ENCODE data around the gene KRTAP3-3.

The KRTAP3-3 gene

DNA sequence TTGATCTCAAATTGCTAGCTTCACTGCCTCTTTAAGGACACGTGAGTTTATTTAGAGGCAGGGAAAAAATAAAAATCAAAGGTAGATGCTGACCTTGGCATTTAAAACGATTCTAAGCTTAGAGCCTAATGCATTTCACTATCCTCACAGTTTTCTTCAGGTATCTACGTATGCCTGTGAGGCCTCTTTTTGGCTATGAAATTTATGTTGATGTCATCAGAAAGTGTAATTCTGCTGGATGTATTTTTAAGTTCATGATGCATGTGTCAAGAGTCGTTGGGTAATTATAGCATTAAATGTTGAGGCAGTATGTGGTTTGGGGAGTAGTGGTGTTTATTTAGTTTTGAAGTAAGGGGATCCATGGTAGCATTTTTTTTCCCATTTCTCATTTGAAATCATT is 10.0 kb upstream of the KRTAP3-3 start:
- DNase-seq = no peak

DNA sequence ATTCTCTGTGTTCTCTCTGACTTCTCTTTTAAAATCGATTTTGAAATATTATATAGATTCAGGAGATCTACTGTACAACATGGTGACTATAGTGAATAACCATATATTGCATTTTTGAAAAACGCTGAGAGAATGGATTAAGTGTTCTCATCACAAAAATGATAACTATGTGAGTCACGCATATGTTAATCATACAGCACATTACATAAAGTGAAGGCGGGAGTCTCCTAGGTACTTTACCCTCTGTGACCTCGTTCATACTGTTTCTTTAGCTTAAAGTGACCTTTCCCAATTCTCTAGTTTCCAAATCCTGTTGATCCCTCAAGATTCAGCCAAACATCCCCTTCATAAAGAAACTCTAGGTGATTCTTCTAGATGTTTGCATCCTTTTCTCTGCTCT is 8.8 kb upstream of the KRTAP3-3 start:
- DNase-seq = no peak

DNA sequence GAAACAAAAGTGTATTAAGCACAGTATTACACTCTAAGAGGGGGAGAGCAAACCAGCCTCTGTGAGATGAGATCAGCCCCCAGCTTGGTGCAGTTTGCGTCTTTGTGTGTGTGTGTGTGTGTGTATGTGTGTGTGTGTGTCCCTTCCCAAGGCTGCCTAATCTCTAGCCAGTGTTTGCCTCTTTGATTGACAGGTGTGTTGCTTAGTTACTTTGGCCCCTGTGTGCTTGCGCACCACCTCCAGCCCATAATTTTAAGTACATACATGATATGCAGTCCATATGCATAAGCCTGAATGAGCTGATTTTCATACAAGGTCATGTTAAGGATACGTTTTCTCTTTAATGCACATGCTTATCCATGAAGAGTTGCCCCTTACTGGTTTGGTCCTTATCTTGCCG is 7.8 kb upstream of the KRTAP3-3 start:
- DNase-seq = no peak

DNA sequence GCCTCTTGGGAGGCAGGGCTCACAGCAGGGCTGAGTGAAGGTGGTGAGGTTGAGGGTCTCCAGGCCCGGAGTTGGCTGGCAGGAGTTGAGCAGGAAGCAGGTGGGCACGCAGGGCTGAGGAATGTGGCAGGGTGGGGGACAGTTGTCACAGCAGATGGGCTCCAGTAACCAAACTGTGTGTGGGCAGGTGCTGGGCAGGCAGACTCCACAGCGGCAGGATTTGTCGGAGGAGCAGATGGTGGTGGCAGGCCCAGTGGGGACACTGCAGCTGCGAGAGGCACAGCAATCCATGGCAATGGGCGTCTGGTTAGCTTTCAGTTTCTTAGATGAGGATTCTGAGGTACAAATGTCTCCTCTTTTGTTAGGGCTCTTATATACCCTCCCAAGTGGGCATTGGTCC is 5.6 kb upstream of the KRTAP3-3 start, which contains the start of gene KRTAP3-2:
Gene KRTAP3-2 (minus strand): TSS at position 344 of the 400 bp plus-strand sequence. CDS start 53 bp downstream, at position 291.
- DNase-seq = peak; percentile 16

DNA sequence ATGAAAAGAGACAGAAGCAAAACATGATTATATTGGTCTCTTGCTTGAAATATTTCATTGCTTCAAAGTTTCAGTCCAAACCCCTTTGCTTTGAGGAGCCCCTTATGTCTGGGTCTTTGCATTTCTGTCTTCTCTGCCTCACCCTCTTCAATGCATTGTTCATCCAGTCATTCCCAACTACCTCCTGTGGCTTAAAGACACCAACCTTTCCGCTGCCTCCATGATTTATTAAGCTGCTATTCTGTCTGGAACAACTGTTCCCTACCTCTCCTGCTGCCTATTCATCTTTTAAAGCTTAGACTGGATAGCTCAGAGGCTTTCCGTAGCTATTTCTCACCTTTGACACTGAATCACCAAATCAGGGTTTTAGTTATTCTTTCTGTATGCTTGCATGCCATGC is 3.4 kb upstream of the KRTAP3-3 start:
- DNase-seq = no peak

DNA sequence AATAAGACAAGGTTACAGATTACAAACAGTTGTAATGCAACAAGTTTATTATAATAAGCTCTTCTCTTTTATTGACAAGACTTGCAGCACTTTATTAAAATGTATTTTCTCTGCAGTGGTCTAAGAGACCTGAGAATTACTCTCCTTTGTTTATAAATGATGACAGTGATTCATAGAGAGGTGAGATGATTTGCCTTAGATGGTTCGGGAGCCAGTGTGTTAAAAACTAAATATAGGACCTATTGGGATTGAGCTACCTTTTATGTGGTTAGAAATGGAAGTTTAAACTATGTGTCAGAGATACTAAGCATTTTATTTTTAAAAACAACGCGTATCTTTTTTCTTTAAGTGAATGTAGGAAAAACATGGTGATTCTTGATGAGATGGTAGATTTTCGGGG is 2.9 kb upstream of the KRTAP3-3 start:
- no peak for DNase-seq

DNA sequence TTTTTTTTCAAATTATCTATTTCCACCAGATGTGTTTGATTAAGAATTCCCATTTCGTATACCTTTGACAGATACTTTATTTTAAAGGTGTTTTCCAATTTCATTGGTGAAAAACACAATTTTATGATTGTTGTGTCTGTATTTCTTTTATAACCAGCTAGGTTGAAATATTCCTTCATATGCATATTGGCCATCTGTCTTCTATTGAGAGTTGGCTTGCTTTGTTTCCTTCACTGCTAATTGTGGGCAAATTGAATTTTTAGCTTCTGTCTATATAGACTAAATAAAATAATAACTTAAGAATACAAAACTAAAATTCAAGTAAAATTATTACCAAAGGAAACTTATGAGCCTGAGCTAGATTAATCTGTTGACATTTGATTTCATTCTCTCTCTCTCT is 1.2 kb upstream of the KRTAP3-3 start:
- no peak for DNase-seq

DNA sequence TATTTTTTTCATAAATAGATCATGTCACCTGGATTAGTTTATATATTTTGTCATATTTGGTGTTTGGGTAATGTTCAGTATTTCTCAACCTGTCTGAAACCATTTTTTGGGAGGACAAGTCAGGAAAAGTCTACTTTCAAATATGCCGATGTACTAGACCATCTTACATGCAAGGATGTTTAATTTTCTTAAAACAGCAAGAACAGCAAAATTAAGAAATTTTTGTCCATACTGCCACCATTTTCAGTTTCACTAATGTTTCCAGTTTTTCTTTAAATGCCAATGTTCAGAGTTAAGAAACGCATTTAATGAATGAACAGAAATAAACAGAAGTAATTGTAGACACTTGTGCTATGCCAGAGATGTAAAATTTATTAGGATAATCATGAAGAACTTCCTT is 880 bp downstream of the KRTAP3-3 start:
- no peak for DNase-seq

DNA sequence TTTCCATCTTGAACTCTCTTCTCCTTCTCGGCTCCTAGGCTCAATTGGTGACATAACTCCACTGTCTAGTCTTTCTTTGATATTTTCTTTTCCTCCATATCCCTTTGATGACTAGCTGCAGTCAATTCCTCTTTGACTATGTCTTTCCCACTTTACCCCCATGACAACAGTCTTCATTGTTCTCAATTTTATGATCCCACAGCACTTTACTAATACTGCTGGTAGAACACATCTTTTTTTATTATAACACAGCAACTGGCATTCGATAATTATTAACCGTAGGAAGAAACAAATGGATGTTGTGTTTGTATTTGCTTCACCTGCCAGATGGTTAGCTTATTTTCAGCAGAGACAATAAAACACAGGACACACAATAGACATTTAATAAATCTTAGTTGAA is 1.3 kb downstream of the KRTAP3-3 start:
- DNase-seq = peak; percentile 19

DNA sequence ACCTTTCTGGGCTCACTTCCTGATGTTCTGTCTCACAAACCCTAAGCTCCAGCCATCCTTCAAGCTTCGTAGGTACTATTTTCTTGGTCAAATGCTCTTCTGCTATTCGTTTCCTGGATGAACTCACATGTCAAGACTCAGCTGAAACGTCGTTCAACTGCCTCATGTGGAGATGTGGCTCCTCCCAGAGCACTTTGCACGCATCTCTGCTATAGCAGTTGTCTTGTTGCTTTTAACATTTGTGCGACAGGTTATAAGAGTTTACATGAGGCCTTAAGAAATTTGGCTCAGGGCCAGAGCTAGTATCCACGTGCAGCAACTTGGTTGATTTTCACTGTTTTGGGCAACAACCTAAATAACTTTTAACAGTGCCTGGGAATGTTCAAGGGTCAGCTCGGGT is 7.0 kb downstream of the KRTAP3-3 start:
- DNase-seq = no peak

DNA sequence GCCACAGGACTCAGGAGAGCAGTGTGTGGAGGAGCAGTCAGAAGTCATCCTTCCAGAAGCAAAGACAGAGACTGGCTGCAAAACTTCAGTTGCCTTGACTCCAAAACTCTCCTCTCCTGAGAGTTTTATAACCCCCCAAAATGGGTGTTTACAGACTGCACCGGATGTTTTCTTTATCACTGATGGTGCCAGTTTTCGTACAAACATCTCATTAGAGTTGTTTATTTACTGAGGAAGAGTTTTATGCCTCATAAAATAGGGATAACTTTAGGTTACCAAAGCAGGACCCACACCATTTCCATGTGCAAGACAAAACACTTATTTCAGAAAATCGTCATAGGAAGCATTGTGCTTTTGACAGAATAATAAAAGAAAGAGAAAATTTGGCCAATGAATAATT is 9.7 kb downstream of the KRTAP3-3 start, which contains the start of gene KRT40:
Gene KRT40 (minus strand): TSS at position 101 of the 400 bp plus-strand sequence. CDS start 53 bp downstream, at position 48.
- no peak for DNase-seq

DNA sequence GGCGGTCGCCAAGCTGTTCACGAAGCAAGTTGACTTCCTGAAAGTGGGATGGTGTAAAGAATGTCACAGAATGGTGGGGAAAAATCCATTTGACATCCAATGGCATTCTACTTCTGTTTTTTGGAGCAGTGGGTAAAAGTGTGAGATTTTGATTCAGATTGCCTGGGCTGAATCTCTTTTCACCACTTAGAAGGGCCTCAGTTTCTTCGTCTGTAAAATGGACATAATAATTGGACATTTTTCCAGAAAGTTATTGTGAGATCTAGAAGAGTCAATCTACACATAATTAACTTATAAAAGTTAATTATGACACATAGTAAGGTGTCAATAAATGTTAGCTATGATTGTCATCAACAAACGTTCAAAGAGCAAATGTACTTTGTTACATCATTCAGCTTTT is 12.8 kb downstream of the KRTAP3-3 start:
- DNase-seq = no peak

DNA sequence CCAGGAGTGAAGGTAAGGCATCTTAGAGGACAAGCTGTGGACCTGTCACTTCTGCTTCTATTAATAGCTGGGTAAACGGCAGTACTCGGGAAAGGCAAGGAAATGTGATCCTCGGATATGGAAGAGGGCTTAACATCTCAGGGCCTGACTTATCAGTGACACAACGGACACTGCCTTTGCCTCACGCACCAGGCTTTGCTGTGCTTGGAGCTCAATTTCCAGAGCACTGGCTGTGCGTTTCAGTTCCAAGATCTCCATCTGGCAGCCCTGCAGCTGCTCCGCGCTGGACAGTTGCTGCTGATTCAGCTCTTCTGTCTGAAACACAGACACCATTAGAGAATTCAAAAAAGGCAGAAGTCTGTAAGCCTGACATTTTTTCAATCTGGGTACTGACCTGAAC is 13.4 kb downstream of the KRTAP3-3 start:
- DNase-seq = no peak

DNA sequence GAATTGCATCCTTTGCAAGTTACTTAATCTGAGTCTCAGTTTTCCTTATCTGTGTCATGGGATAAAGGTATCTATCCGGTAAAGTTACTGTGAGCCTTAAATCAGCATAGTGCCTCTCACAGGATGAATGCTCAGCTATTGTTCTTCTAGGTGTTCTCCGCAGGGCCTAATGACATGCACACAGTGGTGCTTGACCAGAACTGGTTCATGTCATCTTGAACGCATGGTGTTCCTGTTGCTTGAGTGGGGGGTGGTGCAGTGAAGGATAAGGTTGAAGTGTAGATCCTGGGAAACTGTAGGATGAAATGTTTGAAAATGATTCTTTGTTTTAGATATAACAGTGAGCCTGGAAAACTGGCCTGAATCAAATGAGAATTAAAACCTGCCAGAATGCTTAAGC is 13.8 kb downstream of the KRTAP3-3 start:
- no peak for DNase-seq

DNA sequence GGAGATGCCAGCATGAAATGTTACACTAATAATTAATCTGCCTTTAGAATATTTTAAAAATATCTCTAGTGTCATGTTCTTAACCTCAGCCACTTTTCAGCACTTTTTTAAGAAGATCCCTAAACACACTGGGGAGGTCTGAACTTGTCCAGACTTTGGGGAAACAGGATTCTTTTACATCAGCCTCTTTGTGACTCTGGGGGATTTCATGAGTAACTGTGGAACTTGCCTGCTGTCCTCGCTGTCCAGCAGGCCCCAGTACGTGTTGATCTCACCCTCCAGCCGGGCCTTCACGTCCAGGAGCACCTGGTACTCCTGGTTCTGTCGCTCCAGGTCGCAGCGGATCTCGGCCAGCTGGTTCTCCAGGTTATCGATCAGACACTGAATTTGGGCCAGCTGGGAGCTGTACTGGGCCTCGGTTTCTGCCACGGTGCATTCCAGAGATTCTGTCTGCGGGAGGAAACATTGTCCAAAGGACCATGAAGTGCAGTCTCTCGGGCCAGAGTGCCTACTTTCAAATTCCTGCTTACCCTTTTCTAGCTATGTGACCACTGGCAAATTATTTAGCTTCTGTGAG is 15.3 kb downstream of the KRTAP3-3 start:
- DNase-seq = no peak

DNA sequence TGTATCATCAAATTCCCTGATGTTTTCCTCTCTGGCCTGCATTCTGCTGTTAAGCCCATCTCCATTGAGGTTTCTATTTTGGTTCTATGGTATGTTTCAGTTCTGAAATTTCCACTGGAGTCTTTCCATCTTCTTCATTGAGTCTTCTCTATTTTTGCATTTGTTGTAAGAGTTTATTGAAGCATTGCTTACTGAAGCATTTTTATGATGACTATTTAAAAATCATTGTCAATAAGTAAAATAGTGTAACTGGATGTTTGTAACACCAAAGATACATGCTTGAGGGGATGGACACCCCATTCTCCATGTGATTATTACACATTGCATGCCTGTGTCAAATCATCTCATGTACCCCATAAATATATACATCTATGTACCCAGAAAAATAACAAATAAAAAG is 18.4 kb downstream of the KRTAP3-3 start:
- DNase-seq = no peak

DNA sequence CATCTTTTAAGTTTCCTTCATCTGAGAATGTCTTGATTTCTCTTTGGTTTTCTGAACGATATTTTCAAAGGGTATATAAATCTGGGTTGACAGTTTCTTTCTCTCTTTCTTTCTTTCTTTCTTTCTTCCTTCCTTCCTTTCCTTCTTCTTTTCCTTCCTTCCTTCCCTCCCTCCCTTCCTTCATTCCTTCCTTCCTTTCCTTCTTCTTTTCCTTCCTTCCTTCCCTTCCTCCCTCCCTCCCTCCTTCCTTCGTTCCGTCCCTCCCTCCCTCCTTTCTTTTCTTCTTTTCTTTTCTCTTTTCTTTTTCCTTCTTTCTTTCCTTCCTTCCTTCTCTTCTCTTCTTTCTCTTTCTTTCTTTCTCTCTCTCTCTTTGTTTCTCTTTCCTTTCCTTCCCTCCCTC is 19.6 kb downstream of the KRTAP3-3 start:
- no peak for DNase-seq

DNA sequence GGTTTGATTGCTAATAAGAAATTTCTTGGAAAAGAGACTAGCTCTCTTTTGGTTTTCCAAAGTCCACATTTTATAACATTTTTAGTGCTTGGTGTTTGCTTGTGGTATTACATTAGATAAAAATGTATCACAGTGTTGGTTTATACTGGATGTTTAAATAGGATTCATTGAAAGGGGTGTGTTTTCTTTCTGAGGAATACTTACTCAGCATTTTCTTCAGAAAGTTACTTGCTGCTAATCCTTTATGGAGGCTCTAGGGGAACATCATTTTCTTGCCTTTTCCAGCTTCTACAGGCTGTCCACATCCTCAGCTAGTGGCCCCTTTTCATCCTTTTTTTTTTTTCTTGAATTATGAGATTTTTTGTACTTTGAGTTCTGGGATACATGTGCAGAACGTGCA is 26.4 kb downstream of the KRTAP3-3 start:
- no peak for DNase-seq

DNA sequence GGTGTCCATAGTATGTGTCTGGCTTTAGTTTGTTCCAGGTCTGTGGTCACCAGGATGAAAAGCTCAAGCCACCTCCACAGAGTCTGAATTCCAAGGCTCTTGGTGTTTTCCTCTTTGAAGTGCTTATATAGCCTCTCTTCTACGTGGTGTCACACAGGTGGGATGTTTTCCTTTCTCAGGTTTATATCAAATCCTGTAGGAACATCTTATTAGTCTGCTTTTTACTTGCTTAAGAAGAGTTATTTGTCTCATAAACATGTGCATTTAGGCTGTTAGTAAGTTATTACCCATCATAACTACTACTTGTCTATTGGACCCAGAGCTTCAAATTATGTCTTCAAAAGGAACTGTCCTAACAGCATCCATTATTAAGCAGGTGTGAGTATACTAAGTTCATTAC is 27.1 kb downstream of the KRTAP3-3 start, which contains the start of gene KRT39:
Gene KRT39 (minus strand): TSS at position 101 of the 400 bp plus-strand sequence. CDS start 92 bp downstream, at position 9.
- DNase-seq = no peak

DNA sequence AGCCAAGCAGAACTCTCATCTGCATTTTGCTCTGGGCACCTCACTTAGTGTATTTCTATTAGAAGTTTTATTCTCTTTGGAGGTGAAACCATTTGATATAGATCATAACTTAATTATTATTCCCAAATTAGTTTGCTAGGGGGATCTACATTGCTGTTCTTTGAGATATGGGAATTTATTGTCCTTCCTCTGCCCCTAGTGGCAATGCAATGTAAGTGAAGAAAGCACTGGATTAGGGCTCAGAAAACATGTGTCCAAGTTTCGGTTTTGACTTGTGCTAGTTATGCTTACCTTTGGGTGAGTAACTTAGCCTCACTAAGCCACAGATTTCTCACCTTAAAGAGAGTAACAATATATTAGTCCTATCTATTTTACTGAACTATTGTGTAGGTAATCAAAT is 30.1 kb downstream of the KRTAP3-3 start:
- no peak for DNase-seq

DNA sequence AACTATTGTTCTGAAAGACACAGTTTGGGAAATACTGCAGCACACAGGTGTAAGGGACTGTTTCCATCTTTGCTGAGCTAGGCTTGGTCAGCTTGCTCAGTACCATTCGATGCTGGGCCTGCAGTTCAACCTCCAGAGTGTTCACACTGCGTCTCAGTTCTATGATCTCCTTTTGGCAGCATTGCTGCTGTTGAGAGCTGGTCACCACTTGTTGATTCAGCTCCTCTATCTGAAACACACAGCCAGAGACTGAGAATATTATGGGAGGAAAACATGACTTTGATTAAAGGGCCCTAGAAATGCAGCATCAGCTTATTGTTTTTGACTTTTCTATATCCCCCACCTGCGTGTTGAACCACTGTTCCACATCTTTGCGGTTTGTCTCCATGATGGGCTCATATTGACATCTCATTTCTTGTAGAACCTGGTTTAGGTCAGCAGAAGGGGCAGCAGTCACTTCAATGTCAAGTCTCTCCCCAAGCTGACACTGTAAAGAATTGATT is 31.9 kb downstream of the KRTAP3-3 start:
- no peak for DNase-seq

DNA sequence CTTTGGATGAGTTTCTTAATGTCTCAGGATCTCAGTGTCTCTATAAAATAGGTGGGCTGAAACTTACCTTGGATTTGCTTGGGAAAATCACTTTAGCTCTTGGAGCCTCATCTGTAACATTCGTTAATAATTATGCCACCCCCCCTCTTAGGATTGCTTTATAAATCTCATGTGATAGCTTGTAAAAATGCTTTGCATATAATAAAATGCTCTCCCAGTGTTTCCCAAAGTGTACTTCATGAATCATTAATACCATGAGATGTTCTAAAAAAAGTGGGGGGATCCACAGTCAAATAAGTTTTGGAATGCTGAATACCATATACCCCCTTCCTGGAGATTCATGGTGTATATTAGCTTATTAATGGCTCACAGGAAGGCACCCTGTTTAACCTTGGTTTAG is 32.4 kb downstream of the KRTAP3-3 start:
- no peak for DNase-seq

DNA sequence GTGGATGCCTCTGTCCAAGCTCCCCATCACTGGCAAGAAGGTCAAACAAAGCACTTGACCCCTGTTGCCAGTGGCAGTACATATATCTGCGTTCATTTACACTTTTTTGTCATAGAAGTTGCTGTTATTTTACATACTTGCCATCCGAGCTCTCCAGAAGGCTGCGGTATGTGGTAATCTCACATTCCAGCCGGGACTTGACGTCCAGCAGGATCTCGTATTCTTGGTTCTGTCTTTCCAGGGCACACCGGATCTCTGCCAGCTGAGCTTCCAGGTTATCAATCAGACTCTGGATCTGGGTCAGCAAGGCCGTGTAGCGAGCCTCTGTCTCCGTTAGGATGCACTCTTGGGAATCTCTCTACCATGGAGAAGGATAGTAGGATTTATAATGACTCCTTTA is 33.8 kb downstream of the KRTAP3-3 start:
- DNase-seq = no peak

DNA sequence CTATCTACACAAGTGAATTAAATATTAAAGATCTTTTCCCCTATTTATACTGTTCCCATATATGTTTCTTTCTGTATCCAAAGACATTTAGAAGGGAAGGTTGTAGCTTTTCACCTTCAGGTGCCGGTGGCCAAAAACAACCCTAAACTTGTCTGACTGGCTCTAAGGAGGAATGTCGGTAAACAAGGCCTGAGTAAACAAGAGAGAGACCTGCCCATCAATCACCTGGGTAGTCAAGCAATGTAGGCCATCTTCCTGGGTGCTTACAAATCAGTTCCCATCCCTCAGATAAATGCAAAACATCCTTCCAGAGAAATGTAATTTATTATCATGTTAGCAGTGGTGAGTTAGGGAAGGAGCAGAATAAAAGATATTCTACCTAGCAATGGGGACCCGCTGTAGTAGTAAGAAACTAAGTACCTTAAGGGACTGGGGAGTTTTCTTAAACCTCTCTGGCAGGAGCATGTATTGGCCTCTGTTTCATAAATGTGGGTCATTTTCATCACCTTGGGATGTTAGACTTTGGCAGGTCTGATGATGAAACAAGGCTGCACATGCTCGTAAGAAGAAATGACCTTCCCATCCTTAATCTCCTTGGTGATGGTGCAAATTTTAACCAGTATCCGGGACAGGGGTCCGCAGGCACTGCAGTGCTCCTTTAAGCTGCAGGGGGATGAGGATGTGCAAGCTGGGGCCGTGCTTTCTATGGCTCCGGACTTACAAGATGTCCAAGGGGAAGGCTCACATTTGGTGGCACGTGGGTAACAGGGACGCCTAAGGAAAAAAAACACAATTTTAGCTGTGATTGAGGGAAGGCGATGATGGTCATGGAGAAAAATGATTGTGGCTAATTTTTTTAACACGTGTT is 35.6 kb downstream of the KRTAP3-3 start:
- DNase-seq = no peak
